Stimulated activated CD4-positive, alpha-beta T cell treated with anti-CD3 and anti-CD28 coated beads, TNF-alpha, amount 100 ng/mL, for 48 hours (primary cell): ENCODE measurements around the gene CRBN.

Experiments used
- DNase-seq, 3 donors: peaks; one replicate each; pipeline ENCODE4 v3.0.0-alpha.2; 2020; ENCODE audit warnings: low read depth in 3 of 3

CRBN gene

GRCh38 chr3:3110299-3110630, 69.2 kb downstream of the CRBN start, which contains the start of gene IL5RA:
IL5RA (minus strand) TSS chr3:3110374; CDS start chr3:3104984, 5,390 bp downstream.
- no peak for DNase-seq

GRCh38 chr3:3109407-3110298, 69.8 kb downstream of the CRBN start:
- no peak for DNase-seq

- no peak for DNase-seq
Measured at GRCh38 chr3:3107858-3108257, 71.6 kb downstream of the CRBN start.

GRCh38 chr3:3107181-3107580, 72.3 kb downstream of the CRBN start:
- no peak for DNase-seq

GRCh38 chr3:3105815-3106214, 73.7 kb downstream of the CRBN start:
- DNase-seq = no peak

- no peak for DNase-seq
Measured at GRCh38 chr3:3105246-3105645, 74.2 kb downstream of the CRBN start.

GRCh38 chr3:3102751-3103150, 76.7 kb downstream of the CRBN start:
- no peak for DNase-seq

- no peak for DNase-seq
Measured at GRCh38 chr3:3101660-3102458, 77.6 kb downstream of the CRBN start.
